WTC11 (cell line): ENCODE measurements around the gene PTPRG. TPM values are rescaled to one million over a fixed set of nuclear protein-coding genes. Genes with fewer than 3 reads are reported as not detected.
A peak's percentile ranks its signal among the peaks of the same experiment; 100 is the strongest.

Experiments
- ATAC-seq: fragments of 200-7000 bp; cut with Tn5 transposase; 2 replicates; pipeline ENCODE4 v1.10.0; 2021; ENCODE audit warnings: mild to moderate bottlenecking, moderate library complexity
- CTCF ChIA-PET: fragments of 300-600 bp; sonication (Branson Sonifier 250); formaldehyde crosslinking; loops from one replicate; lab custom pipeline; 2021; ENCODE audit warnings: antibody characterized with exemption; lab: Charles Lee
- POLR2A ChIA-PET: fragments of 350-600 bp; sonication (Branson Sonifier 250); formaldehyde crosslinking; loops from one replicate; lab custom pipeline; 2021; ENCODE audit warnings: antibody characterized with exemption; lab: Charles Lee
- DNase-seq: peaks from one replicate; pipeline ENCODE4 v3.0.0; 2021; ENCODE audit warnings: low spot score
- H3K27ac Mint-ChIP-seq: 2 replicates; pipeline ENCODE4 v1.8.0; 2021; ENCODE audit warnings: mixed read lengths
- H3K27me3 Mint-ChIP-seq: 2 replicates; pipeline ENCODE4 v1.8.0; 2021; ENCODE audit warnings: low read depth, mild to moderate bottlenecking, moderate library complexity, mixed read lengths
- H3K36me3 Mint-ChIP-seq: 2 replicates; pipeline ENCODE4 v1.8.0; 2021; ENCODE audit warnings: mixed read lengths
- H3K4me1 Mint-ChIP-seq: 2 replicates; pipeline ENCODE4 v1.8.0; 2022; ENCODE audit warnings: mixed read lengths
- H3K4me3 Mint-ChIP-seq: 2 replicates; pipeline ENCODE4 v1.8.0; 2021; ENCODE audit warnings: mild to moderate bottlenecking, moderate library complexity, mixed read lengths
- H3K9me3 Mint-ChIP-seq: 2 replicates; pipeline ENCODE4 v1.8.0; 2021; ENCODE audit warnings: mixed read lengths
- AR ChIP-seq: fragments of 250-450 bp; sonication (Bioruptor Pico); IDR thresholded peaks from 2 replicates; pipeline ENCODE4 v1.9.0; 2021; ENCODE audit warnings: mild to moderate bottlenecking
- ATF1 ChIP-seq: sonication (generic); formaldehyde crosslinking; IDR thresholded peaks from 2 replicates; pipeline ENCODE4 v1.8.1; 2023; ENCODE audit warnings: mild to moderate bottlenecking, moderate library complexity, missing genetic modification reagents
- CBFB ChIP-seq: sonication (generic); formaldehyde crosslinking; IDR thresholded peaks from 2 replicates; pipeline ENCODE4 v1.8.1; 2022; ENCODE audit warnings: mild to moderate bottlenecking, low read depth, missing genetic modification reagents
- EMX1 ChIP-seq: fragments of 250-450 bp; sonication (Bioruptor Pico); IDR thresholded peaks from 2 replicates; pipeline ENCODE4 v1.8.0; 2021; ENCODE audit warnings: mild to moderate bottlenecking
- FOXK1 ChIP-seq: sonication (generic); formaldehyde crosslinking; IDR thresholded peaks from 2 replicates; pipeline ENCODE4 v1.8.0; 2022; ENCODE audit warnings: mild to moderate bottlenecking, moderate library complexity, missing genetic modification reagents
- GTF2I ChIP-seq: fragments of 250-450 bp; sonication (Bioruptor Pico); conservative IDR thresholded peaks from 2 replicates; pipeline ENCODE4 v1.4.0; 2021; ENCODE audit warnings: mild to moderate bottlenecking
- HMGXB4 ChIP-seq: sonication (generic); formaldehyde crosslinking; IDR thresholded peaks from 2 replicates; pipeline ENCODE4 v1.8.1; 2023; ENCODE audit warnings: mild to moderate bottlenecking, moderate library complexity, missing genetic modification reagents
- IRF1 ChIP-seq: sonication (generic); formaldehyde crosslinking; IDR thresholded peaks from 2 replicates; pipeline ENCODE4 v1.8.0; 2023; ENCODE audit warnings: missing genetic modification reagents
- KAT7 ChIP-seq: sonication (generic); formaldehyde crosslinking; IDR thresholded peaks from 2 replicates; pipeline ENCODE4 v1.8.1; 2023; ENCODE audit warnings: missing genetic modification reagents, mild to moderate bottlenecking, borderline replicate concordance
- MAX ChIP-seq: sonication (generic); formaldehyde crosslinking; IDR thresholded peaks from 2 replicates; pipeline ENCODE4 v1.8.0; 2022; ENCODE audit warnings: mild to moderate bottlenecking, missing genetic modification reagents
- MXD4 ChIP-seq: fragments of 250-450 bp; sonication (Bioruptor Pico); IDR thresholded peaks from 2 replicates; pipeline ENCODE4 v1.8.0; 2021; ENCODE audit warnings: mild to moderate bottlenecking, moderate library complexity, borderline replicate concordance
- NFATC4 ChIP-seq: fragments of 250-450 bp; sonication (Bioruptor Pico); IDR thresholded peaks from 2 replicates; pipeline ENCODE4 v1.9.0; 2021; ENCODE audit warnings: mild to moderate bottlenecking
- SP1 ChIP-seq: sonication (generic); formaldehyde crosslinking; conservative IDR thresholded peaks from 2 replicates; pipeline ENCODE4 v1.8.1; 2022; ENCODE audit warnings: missing genetic modification reagents
- TCF7 ChIP-seq: sonication (generic); formaldehyde crosslinking; IDR thresholded peaks from 2 replicates; pipeline ENCODE4 v1.8.0; 2022; ENCODE audit warnings: mild to moderate bottlenecking, low read depth, missing genetic modification reagents, moderate library complexity
- ZBTB43 ChIP-seq: sonication (generic); formaldehyde crosslinking; IDR thresholded peaks from 2 replicates; pipeline ENCODE4 v1.8.1; 2023; ENCODE audit warnings: mild to moderate bottlenecking, missing genetic modification reagents
- ZNF512 ChIP-seq: sonication (generic); formaldehyde crosslinking; IDR thresholded peaks from 2 replicates; pipeline ENCODE4 v1.8.1; 2022; ENCODE audit warnings: missing genetic modification reagents, borderline replicate concordance
- total RNA-seq: library from RNA; stranded (reverse); gene quantifications from 3 replicates; pipeline ENCODE4 v1.2.3, GENCODE V29; 2021

The PTPRG gene
- total RNA-seq, 1 experiment from 2014 or later = 106 TPM

- H3K4me3 Mint-ChIP-seq = no peak overlapping the region
- TF ChIP-seq MAX (CRISPR knock-in tag) = no peak
- no peak for TF ChIP-seq ZBTB43 (CRISPR knock-in tag)
- TF ChIP-seq MXD4 = no peak
- no peak for TF ChIP-seq SP1 (CRISPR knock-in tag)
- no peak for TF ChIP-seq TCF7 (CRISPR knock-in tag)
- no peak for TF ChIP-seq FOXK1 (CRISPR knock-in tag)
- TF ChIP-seq AR = no peak
- no peak for TF ChIP-seq ATF1
- TF ChIP-seq IRF1 (CRISPR knock-in tag) = no peak
- no peak for TF ChIP-seq EMX1
- TF ChIP-seq KAT7 (CRISPR knock-in tag) = no peak
- TF ChIP-seq CBFB = no peak
- TF ChIP-seq GTF2I (CRISPR knock-in tag) = no peak
- TF ChIP-seq HMGXB4 = no peak
- no peak for TF ChIP-seq NFATC4
- TF ChIP-seq, all 79 proteins: peak for 0
- no peaks in the 10 kb centered on the region for H3K9me3 Mint-ChIP-seq
- peak overlapping the region; percentile 34 for H3K27ac Mint-ChIP-seq
- peaks cover 29% of the 10 kb centered on the region for H3K4me1 Mint-ChIP-seq
- DNase-seq (no peak), ATAC-seq (no peak)
- H3K27me3 Mint-ChIP-seq = no peaks in the 10 kb centered on the region
- H3K36me3 Mint-ChIP-seq = no peaks in the 10 kb centered on the region
- POLR2A ChIA-PET = no interaction called here
- CTCF ChIA-PET = no interaction called here
Observed at GRCh38 chr3:61989681-61990080, 428.3 kb downstream of the PTPRG start.

GRCh38 chr3:61990327-61991027, 429.1 kb downstream of the PTPRG start:
- no peak overlapping the region for H3K27ac Mint-ChIP-seq
- ChIA-PET CTCF (interaction anchor here (0.7 kb wide), 1 partner anchor 245 kb away, joined by 3 read pairs; no protein-coding TSS in a partner anchor), POLR2A (interaction anchor here (0.6 kb wide), 1 partner anchor 49 kb away, joined by 3 read pairs; no protein-coding TSS in a partner anchor)
- peaks cover 26% of the 10 kb centered on the region for H3K4me1 Mint-ChIP-seq
- no peak for DNase-seq
- no peaks in the 10 kb centered on the region for H3K36me3 Mint-ChIP-seq
- ATAC-seq = no peak
- no peaks in the 10 kb centered on the region for H3K27me3 Mint-ChIP-seq
- H3K9me3 Mint-ChIP-seq = no peaks in the 10 kb centered on the region
- H3K4me3 Mint-ChIP-seq = no peak overlapping the region
- TF ChIP-seq ZNF512 (CRISPR knock-in tag) (no peak), HMGXB4 (no peak)
